ENCODE measurements around the gene ADCY1. TPM values are rescaled to one million over a fixed set of nuclear protein-coding genes. Genes with fewer than 3 reads are reported as not detected.

ADCY1 gene
- total RNA-seq, 6 donors from 2014 or later, result 0.46 to 4.1 (median 1.2) TPM

DNA sequence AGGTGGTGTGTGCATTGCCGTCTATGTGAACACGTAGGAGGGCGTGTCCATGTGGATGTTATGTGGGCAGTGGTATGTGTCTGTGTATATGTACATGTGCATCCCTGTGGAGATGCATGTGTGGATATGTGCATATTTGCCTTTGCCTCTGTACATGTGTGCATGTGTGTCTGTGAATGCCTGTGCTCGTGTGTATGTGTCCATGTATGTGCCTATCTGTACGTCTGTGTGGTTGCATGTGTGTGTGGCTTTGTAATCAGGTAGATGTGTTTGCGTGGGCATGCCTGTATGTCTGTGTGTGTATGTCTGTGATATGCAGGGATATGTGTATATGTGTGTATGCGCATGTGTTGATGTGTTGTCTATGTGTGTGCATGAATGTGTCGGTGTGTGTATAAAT lies 19.7 kb downstream of the ADCY1 start:
- no peaks in the 10 kb centered on the region for H3K4me1 ChIP-seq
- TF ChIP-seq POLR2A (IDR thresholded peaks at IDR 0.05) (no peak), EP300 (IDR thresholded peaks at IDR 0.05) (no peak), POLR2AphosphoS5 (IDR thresholded peaks at IDR 0.05) (no peak)
- TF ChIP-seq, protein P1, sequence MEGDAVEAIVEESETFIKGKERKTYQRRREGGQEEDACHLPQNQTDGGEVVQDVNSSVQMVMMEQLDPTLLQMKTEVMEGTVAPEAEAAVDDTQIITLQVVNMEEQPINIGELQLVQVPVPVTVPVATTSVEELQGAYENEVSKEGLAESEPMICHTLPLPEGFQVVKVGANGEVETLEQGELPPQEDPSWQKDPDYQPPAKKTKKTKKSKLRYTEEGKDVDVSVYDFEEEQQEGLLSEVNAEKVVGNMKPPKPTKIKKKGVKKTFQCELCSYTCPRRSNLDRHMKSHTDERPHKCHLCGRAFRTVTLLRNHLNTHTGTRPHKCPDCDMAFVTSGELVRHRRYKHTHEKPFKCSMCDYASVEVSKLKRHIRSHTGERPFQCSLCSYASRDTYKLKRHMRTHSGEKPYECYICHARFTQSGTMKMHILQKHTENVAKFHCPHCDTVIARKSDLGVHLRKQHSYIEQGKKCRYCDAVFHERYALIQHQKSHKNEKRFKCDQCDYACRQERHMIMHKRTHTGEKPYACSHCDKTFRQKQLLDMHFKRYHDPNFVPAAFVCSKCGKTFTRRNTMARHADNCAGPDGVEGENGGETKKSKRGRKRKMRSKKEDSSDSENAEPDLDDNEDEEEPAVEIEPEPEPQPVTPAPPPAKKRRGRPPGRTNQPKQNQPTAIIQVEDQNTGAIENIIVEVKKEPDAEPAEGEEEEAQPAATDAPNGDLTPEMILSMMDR (IDR thresholded peaks at IDR 0.05), result no peak
- no peaks in the 10 kb centered on the region for H3K27me3 ChIP-seq
- H3K27ac ChIP-seq, result no peak overlapping the region
- ATAC-seq (ENCODE audit: low FRiP score in 2 of 2), result no peak
- no peaks in the 10 kb centered on the region for H3K36me3 ChIP-seq
- H3K4me3 ChIP-seq, result no peak overlapping the region
- peak in 1 of 2 donors; percentile 8 for DNase-seq
- WGBS, 2 donors, result 91 to 95% methylated on average over 8 of the region's 8 CpGs
- no peaks in the 10 kb centered on the region for H3K9me3 ChIP-seq

GRCh38 chr7:45594745-45595535 lies 20.8 kb downstream of the ADCY1 start:
- whole genome bisulfite sequencing, 2 donors, result 76 to 78% methylated on average over 7 of the region's 7 CpGs
- Histone ChIP-seq H3K27me3 (no peaks in the 10 kb centered on the region), H3K4me1 (no peaks in the 10 kb centered on the region), H3K36me3 (no peaks in the 10 kb centered on the region), H3K9me3 (no peaks in the 10 kb centered on the region), H3K27ac (no peak overlapping the region), H3K4me3 (no peak overlapping the region)
- ATAC-seq (ENCODE audit: low FRiP score in 2 of 2) (no peak), DNase-seq (no peak)
- no peak for TF ChIP-seq EP300 (IDR thresholded peaks at IDR 0.05)
- no peak for TF ChIP-seq POLR2A (IDR thresholded peaks at IDR 0.05)
- TF ChIP-seq, protein P1 (IDR thresholded peaks at IDR 0.05), result no peak
- TF ChIP-seq POLR2AphosphoS5 (IDR thresholded peaks at IDR 0.05), result no peak

- H3K4me1 ChIP-seq, result no peaks in the 10 kb centered on the region
- ATAC-seq (ENCODE audit: low FRiP score in 2 of 2) (no peak), DNase-seq (no peak)
- no peaks in the 10 kb centered on the region for H3K36me3 ChIP-seq
- H3K27ac ChIP-seq, result no peak overlapping the region
- no peak for TF ChIP-seq POLR2A (IDR thresholded peaks at IDR 0.05)
- TF ChIP-seq, protein P1 (IDR thresholded peaks at IDR 0.05), result no peak
- TF ChIP-seq POLR2AphosphoS5 (IDR thresholded peaks at IDR 0.05), result no peak
- TF ChIP-seq EP300 (IDR thresholded peaks at IDR 0.05), result no peak
- no peaks in the 10 kb centered on the region for H3K27me3 ChIP-seq
- no peaks in the 10 kb centered on the region for H3K9me3 ChIP-seq
- no peak overlapping the region for H3K4me3 ChIP-seq
- WGBS, 2 donors, result 91 to 94% methylated on average over 9 of the region's 9 CpGs
Observed at GRCh38 chr7:45595809-45596664, 21.9 kb downstream of the ADCY1 start.

GRCh38 chr7:45596665-45597095 lies 22.5 kb downstream of the ADCY1 start:
- Histone ChIP-seq H3K4me1 (no peaks in the 10 kb centered on the region), H3K27ac (no peak overlapping the region), H3K36me3 (no peaks in the 10 kb centered on the region), H3K9me3 (no peaks in the 10 kb centered on the region), H3K4me3 (no peak overlapping the region), H3K27me3 (no peaks in the 10 kb centered on the region)
- ATAC-seq (ENCODE audit: low FRiP score in 2 of 2), result no peak
- no peak for DNase-seq
- TF ChIP-seq, protein P1 (IDR thresholded peaks at IDR 0.05), result no peak
- no peak for TF ChIP-seq EP300 (IDR thresholded peaks at IDR 0.05)
- no peak for TF ChIP-seq POLR2AphosphoS5 (IDR thresholded peaks at IDR 0.05)
- TF ChIP-seq POLR2A (IDR thresholded peaks at IDR 0.05), result no peak
- 89 to 91% methylated on average over 7 of the region's 7 CpGs for WGBS, 2 donors
